Caco-2 (cell line): ENCODE measurements around the gene CACNA1D. TPM values are rescaled to one million over a fixed set of nuclear protein-coding genes. Genes with fewer than 3 reads are reported as not detected.

Source experiments
- BruUV-seq: library from RNA; stranded (reverse); fragments of 400-500 nt; replicated peaks from 2 replicates; lab custom pipeline; 2021; lab: Mats Ljungman, UMichigan
- CTCF ChIA-PET: fragments of 300-600 bp; sonication (Branson Sonifier 250); formaldehyde crosslinking; loops from one replicate; lab custom pipeline; 2022; ENCODE audit warnings: antibody characterized with exemption; lab: Charles Lee
- POLR2A ChIA-PET: fragments of 300-600 bp; sonication (Branson Sonifier 250); formaldehyde crosslinking; loops from one replicate; lab custom pipeline; 2022; ENCODE audit warnings: antibody characterized with exemption; lab: Charles Lee
- DNase-seq, 2 experiments: peaks; one replicate each; pipeline versions ENCODE4 v3.0.0 to v3.0.0-alpha.2; 2020 to 2022
- H3K27me3 ChIP-seq: replicated peaks from 2 replicates; pipeline ENCODE4 v1.6.0; 2011; ENCODE audit warnings: low read length; ENCODE audit not compliant: control insufficient read depth, insufficient read depth
- H3K36me3 ChIP-seq: 2 replicates; pipeline ENCODE4 v1.5.1; 2011; ENCODE audit warnings: low read length; ENCODE audit not compliant: control insufficient read depth, insufficient read depth
- H3K4me1 ChIP-seq: fragments of 250-450 bp; sonication (Bioruptor Pico); 2 replicates; pipeline ENCODE4 v1.5.1; 2020; ENCODE audit warnings: mild to moderate bottlenecking
- H3K4me3 ChIP-seq: 2 replicates; pipeline ENCODE4 v1.5.1; 2011; ENCODE audit warnings: low read depth, mild to moderate bottlenecking, control low read depth, low read length
- H3K9me3 ChIP-seq: fragments of 250-450 bp; sonication (Bioruptor Pico); 2 replicates; pipeline ENCODE4 v1.5.1; 2020; ENCODE audit warnings: mild to moderate bottlenecking, moderate library complexity
- H3K27ac Mint-ChIP-seq: one replicate; pipeline ENCODE4 v1.8.0; 2022; ENCODE audit warnings: mixed read lengths; ENCODE audit not compliant: unreplicated experiment
- H3K27me3 Mint-ChIP-seq: one replicate; pipeline ENCODE4 v1.8.0; 2022; ENCODE audit warnings: mixed read lengths; ENCODE audit not compliant: insufficient read depth, unreplicated experiment
- H3K36me3 Mint-ChIP-seq: one replicate; pipeline ENCODE4 v1.8.0; 2022; ENCODE audit warnings: mild to moderate bottlenecking, mixed read lengths; ENCODE audit not compliant: insufficient read depth, unreplicated experiment
- H3K4me1 Mint-ChIP-seq: one replicate; pipeline ENCODE4 v1.8.0; 2022; ENCODE audit warnings: low read depth, mixed read lengths; ENCODE audit not compliant: unreplicated experiment
- H3K4me3 Mint-ChIP-seq: one replicate; pipeline ENCODE4 v1.8.0; 2022; ENCODE audit warnings: mild to moderate bottlenecking, moderate library complexity, mixed read lengths; ENCODE audit not compliant: unreplicated experiment
- H3K9me3 Mint-ChIP-seq: one replicate; pipeline ENCODE4 v1.8.0; 2022; ENCODE audit warnings: mixed read lengths; ENCODE audit not compliant: unreplicated experiment
- CTCF ChIP-seq, 2 experiments: fragments of 200-600 bp in 1 of 2; IDR thresholded peaks; 1 replicate in 1 of 2; 2 replicates in 1 of 2; pipeline versions ENCODE4 v1.5.1 to v1.8.0; 2011 to 2022; ENCODE audit warnings: antibody characterized with exemption in 1 of 2, control low read depth in 1 of 2, inconsistent platforms in 1 of 2, low read depth in 1 of 2, low read length in 1 of 2, mild to moderate bottlenecking in 1 of 2, moderate library complexity in 1 of 2; ENCODE audit not compliant: insufficient read depth in 1 of 2, severe bottlenecking in 1 of 2, unreplicated experiment in 1 of 2
- intact Hi-C: fragments of 100-400 bp; cut with micrococcal nuclease; formaldehyde crosslinking; loops from one replicate; pipeline ENCODE4 v1.10.0; 2022; ENCODE audit not compliant: unreplicated experiment
- total RNA-seq: library from RNA; stranded (reverse); gene quantifications from 2 replicates; pipeline ENCODE4 v1.2.3, GENCODE V29; 2022

The CACNA1D gene
- total RNA-seq, 1 experiment from 2014 or later = 13.3 TPM

GRCh38 chr3:53842436-53843194 is 348.2 kb downstream of the CACNA1D start:
- TF ChIP-seq CTCF (IDR thresholded peaks at IDR 0.05; ENCODE audit: insufficient read depth in 1 of 2, low read depth in 1 of 2, low read length in 1 of 2, severe bottlenecking in 1 of 2, unreplicated experiment in 1 of 2) = peak; percentile 23 to 83
- CTCF ChIA-PET = interaction anchor here (0.6 to 1.1 kb wide), 2 partner anchors 49 to 127 kb away, joined by 3 read pairs; partner anchors contain the start of gene SELENOK

GRCh38 chr3:53843195-53844177 is 349.1 kb downstream of the CACNA1D start:
- Histone ChIP-seq H3K4me3 (peak overlapping the region; percentile 81), H3K27me3 (no peaks in the 10 kb centered on the region), H3K36me3 (no peaks in the 10 kb centered on the region), H3K9me3 (no peaks in the 10 kb centered on the region), H3K4me1 (peaks cover 32% of the 10 kb centered on the region)
- intact Hi-C loops = loop anchor here (10.0 kb wide), 1 partner anchor 119 kb away; no protein-coding TSS in a partner anchor
- BruUV-seq = no TSS peak
- ChIA-PET POLR2A (interaction anchor here (2.8 kb wide), 1 partner anchor 48 kb away, joined by 14 read pairs; the partner anchor contains the start of gene SELENOK), CTCF (interaction anchor here (1.1 kb wide), 1 partner anchor 48 kb away, joined by 3 read pairs; the partner anchor contains the start of gene SELENOK)
- peak overlapping the region; percentile 89 for H3K4me3 Mint-ChIP-seq
- no peaks in the 10 kb centered on the region for H3K27me3 Mint-ChIP-seq
- H3K36me3 Mint-ChIP-seq = peaks cover 23% of the 10 kb centered on the region
- H3K9me3 Mint-ChIP-seq = no peaks in the 10 kb centered on the region
- no peak for TF ChIP-seq CTCF (IDR thresholded peaks at IDR 0.05; ENCODE audit: insufficient read depth in 1 of 2, low read depth in 1 of 2, low read length in 1 of 2, severe bottlenecking in 1 of 2, unreplicated experiment in 1 of 2)
- H3K27ac Mint-ChIP-seq = peak overlapping the region; percentile 93
- no peak for DNase-seq
- peaks cover 11% of the 10 kb centered on the region for H3K4me1 Mint-ChIP-seq

More at GRCh38 chr3:53842436-53843194, 348.2 kb downstream of the CACNA1D start:
- Mint-ChIP-seq H3K9me3 (no peaks in the 10 kb centered on the region), H3K27me3 (no peaks in the 10 kb centered on the region), H3K36me3 (peaks cover 28% of the 10 kb centered on the region), H3K4me1 (peaks cover 10% of the 10 kb centered on the region), H3K4me3 (peak overlapping the region; percentile 89), H3K27ac (peak overlapping the region; percentile 93)
- Histone ChIP-seq H3K27me3 (no peaks in the 10 kb centered on the region), H3K4me3 (no peak overlapping the region), H3K9me3 (no peaks in the 10 kb centered on the region), H3K4me1 (peaks cover 32% of the 10 kb centered on the region), H3K36me3 (no peaks in the 10 kb centered on the region)
- POLR2A ChIA-PET = no interaction called here
- intact Hi-C loops = loop anchor here (10.0 kb wide), 1 partner anchor 118 kb away; no protein-coding TSS in a partner anchor
- peak; percentile 88 to 91 for DNase-seq
- no TSS peak for BruUV-seq
